HepG2 (cell line): ENCODE data around the gene MAGED4. TPM values are rescaled to one million over a fixed set of nuclear protein-coding genes. Genes with fewer than 3 reads are reported as not detected.
A peak's percentile ranks its signal among the peaks of the same experiment; 100 is the strongest.
"Not testable (repeated sequence)": the region's sequence is repeated elsewhere in the genome, so short reads cannot be mapped to it uniquely, and the experiment has no call there.

Source experiments
- ATAC-seq: fragments of 200-7000 bp; cut with Tn5 transposase; 3 replicates; pipeline ENCODE4 v1.9.1; 2020; ENCODE audit warnings: mild to moderate bottlenecking, moderate library complexity
- Bru-seq: library from RNA; stranded (reverse); fragments of 400-500 nt; gene quantifications from one replicate; lab custom pipeline; 2021; lab: Mats Ljungman, UMichigan
- BruChase-seq, 2 experiments: library from RNA; stranded (reverse); fragments of 400-500 nt; gene quantifications; one replicate each; lab custom pipeline; 2021; lab: Mats Ljungman, UMichigan
- BruUV-seq: library from RNA; stranded (reverse); fragments of 400-500 nt; replicated peaks from 2 replicates; lab custom pipeline; 2021; lab: Mats Ljungman, UMichigan
- CTCF ChIA-PET: fragments of 300-600 bp; formaldehyde crosslinking; extraction: SDS; loops from one replicate; lab custom pipeline; 2021; ENCODE audit warnings: low total read pairs, inconsistent platforms, low intra/inter-chr PET ratio; lab: Yijun Ruan, JAX
- POLR2A ChIA-PET: fragments of 350-600 bp; sonication (Branson Sonifier 250); formaldehyde crosslinking; loops from one replicate; lab custom pipeline; 2020; ENCODE audit warnings: antibody characterized with exemption, inconsistent platforms; lab: Yijun Ruan, JAX
- DNase-seq: peaks from one replicate; pipeline ENCODE4 v3.0.0-alpha.2; 2015; ENCODE audit warnings: low spot score
- FAIRE-seq: peaks from 3 replicates; lab custom pipeline; 2011; peaks lifted over from hg19 to GRCh38; lab: Jason Lieb, UNC
- H2AFZ ChIP-seq: one replicate; pipeline ENCODE4 v1.6.1; 2011; ENCODE audit warnings: low read length, inconsistent platforms
- H3K27ac ChIP-seq: fragments of 300-600 bp; 3 replicates; pipeline ENCODE4 v1.8.0; 2011; ENCODE audit warnings: mixed run types, mild to moderate bottlenecking, mixed read lengths, low read length, inconsistent platforms; ENCODE audit not compliant: insufficient read depth; ENCODE audit errors: extremely low read length
- H3K27me3 ChIP-seq, 2 experiments: fragments of 200-600 bp in 1 of 2; 2 replicates in 1 of 2; 3 replicates in 1 of 2; pipeline versions ENCODE4 v1.6.0 to v1.8.0; 2011; ENCODE audit warnings: low read length in 2 of 2, mild to moderate bottlenecking in 2 of 2, moderate library complexity in 2 of 2, inconsistent platforms in 1 of 2; ENCODE audit not compliant: insufficient read depth in 2 of 2, control insufficient read depth in 1 of 2
- H3K36me3 ChIP-seq, 2 experiments: fragments of 200-600 bp in 1 of 2; replicated peaks in 1 of 2; 2 replicates in 1 of 2; 3 replicates in 1 of 2; pipeline versions ENCODE4 v1.5.1 to v1.8.0; 2011; ENCODE audit warnings: low read length in 2 of 2, inconsistent platforms in 1 of 2; ENCODE audit not compliant: insufficient read depth in 2 of 2, control insufficient read depth in 1 of 2
- H3K4me1 ChIP-seq: 2 replicates; pipeline ENCODE4 v1.5.1; 2012; ENCODE audit warnings: low read length, inconsistent platforms; ENCODE audit not compliant: insufficient read depth
- H3K4me2 ChIP-seq: 2 replicates; pipeline ENCODE4 v1.6.0; 2011; ENCODE audit warnings: low read depth, low read length, inconsistent platforms
- H3K4me3 ChIP-seq, 3 experiments: fragments of 200-600 bp in 1 of 3; sonication (generic), shearing (Covaris generic) in 1 of 3; replicated peaks in 1 of 3; 2 replicates each; pipeline ENCODE4 v1.5.1; 2011 to 2016; ENCODE audit warnings: low read length in 3 of 3, inconsistent platforms in 2 of 3, low read depth in 2 of 3, mild to moderate bottlenecking in 2 of 3, control low read depth in 1 of 3, mixed read lengths in 1 of 3; ENCODE audit not compliant: insufficient read depth in 1 of 3
- H3K79me2 ChIP-seq: one replicate; pipeline ENCODE4 v1.6.1; 2011; ENCODE audit warnings: low read length, inconsistent platforms; ENCODE audit not compliant: insufficient read depth
- H3K9ac ChIP-seq: 2 replicates; pipeline ENCODE4 v1.6.0; 2011; ENCODE audit warnings: mild to moderate bottlenecking, low read depth, low read length, inconsistent platforms; ENCODE audit not compliant: insufficient read depth
- H3K9me3 ChIP-seq: 2 replicates; pipeline ENCODE4 v1.5.1; 2012; ENCODE audit warnings: mild to moderate bottlenecking, low read length
- H4K20me1 ChIP-seq: 2 replicates; pipeline ENCODE4 v1.6.0; 2011; ENCODE audit warnings: inconsistent platforms, mild to moderate bottlenecking, low read length, moderate library complexity; ENCODE audit not compliant: insufficient read depth
- WGBS: methylation state at CpG from one replicate; pipeline ENCODE4 v1.1.6; 2017; ENCODE audit warnings: low lambda C conversion rate; 5-methylcytosine and 5-hydroxymethylcytosine counted together
- in situ Hi-C: cut with HindIII; loops from 2 replicates; pipeline ENCODE4 v1.10.0; 2017; ENCODE audit warnings: low pct_unique_long_range_greater_than_20kb; ENCODE audit not compliant: extremely low pct_ligation_motif_present
- intact Hi-C: fragments of 100-400 bp; cut with micrococcal nuclease; formaldehyde crosslinking; loops from one replicate; pipeline ENCODE4 v1.10.0; 2022; ENCODE audit not compliant: unreplicated experiment
- long read RNA-seq, 2 experiments: library from RNA in 1 of 2; library from polyadenylated mRNA in 1 of 2; stranded (forward) in 1 of 2; unstranded in 1 of 2; transcript quantifications; one replicate each; pipeline ENCODE4 v2.0.0, GENCODE V29; 2019 to 2022
- polyA minus RNA-seq, 3 experiments: library from RNA; depleted of rRNA, polyadenylated mRNA; stranded (reverse); fragments of >200 nt; gene quantifications; 2 replicates each; pipeline ENCODE4 v1.2.3, GENCODE V29; 2011; ENCODE audit warnings: low replicate concordance in 1 of 3
- polyA plus RNA-seq, 8 experiments: library from polyadenylated mRNA; depleted of rRNA in 3 of 8; stranded (reverse) in 7 of 8; unstranded in 1 of 8; fragments of >200 nt; fragmentation: Illumina TruSeq in 4 of 8; extraction: Trizol in 4 of 8; gene quantifications; 2 replicates each; pipeline versions ENCODE4 v1.2.1 to v1.2.3, GENCODE V29; 2011 to 2016; ENCODE audit warnings: low read depth in 4 of 8, missing spikeins in 1 of 8, mixed read lengths in 1 of 8; ENCODE audit not compliant: insufficient read depth in 1 of 8
- total RNA-seq, 5 experiments: library from RNA; depleted of rRNA; stranded (reverse); fragments of >200 nt; fragmentation: Illumina TruSeq; extraction: Trizol; gene quantifications; 2 replicates each; pipeline ENCODE4 v1.2.3, GENCODE V29; 2016; ENCODE audit warnings: low read depth in 1 of 5

Gene MAGED4
- total RNA-seq (2016; rRNA removed; fragmentation: Illumina TruSeq; extraction: Trizol) (13.8 and 35.0 TPM in 2 replicates), polyA plus RNA-seq (2011; rRNA removed) (21.6 and 32.1 TPM in 2 replicates), polyA minus RNA-seq (2011; rRNA and poly(A)+ RNA removed; ENCODE audit: low replicate concordance) (8.1 TPM in 1 of 2 replicates, not detected in the other), Bru-seq, nascent RNA (not detected), BruChase-seq, experiment 1, labeled RNA remaining after a 6-hour chase (percentile 11 among the genes with signal in this experiment), BruChase-seq, experiment 2, labeled RNA remaining after a 2-hour chase (not detected)
- 6.1 and 6.6 TPM in 2 replicates for total RNA-seq (2016; cell fraction: cytosol; rRNA removed; fragmentation: Illumina TruSeq; extraction: Trizol; ENCODE audit: low read depth)
- total RNA-seq (2016; cell fraction: insoluble cytoplasmic fraction; rRNA removed; fragmentation: Illumina TruSeq; extraction: Trizol) = 12.5 and 39.1 TPM in 2 replicates
- total RNA-seq (2016; cell fraction: membrane; rRNA removed; fragmentation: Illumina TruSeq; extraction: Trizol) = 4.4 and 9.1 TPM in 2 replicates
- total RNA-seq (2016; cell fraction: nucleus; rRNA removed; fragmentation: Illumina TruSeq; extraction: Trizol) = 35.3 and 36.3 TPM in 2 replicates
- 21.5 and 24.7 TPM in 2 replicates for polyA plus RNA-seq (2011; cell fraction: cytosol; rRNA removed)
- polyA plus RNA-seq (2011; cell fraction: nucleus; rRNA removed) = 112 and 138 TPM in 2 replicates
- 13.5 and 23.7 TPM in 2 replicates for polyA plus RNA-seq (2012)
- polyA plus RNA-seq (2016; cell fraction: cytosol; fragmentation: Illumina TruSeq; extraction: Trizol; ENCODE audit: low read depth) = 2.0 and 3.5 TPM in 2 replicates
- polyA plus RNA-seq (2016; cell fraction: insoluble cytoplasmic fraction; fragmentation: Illumina TruSeq; extraction: Trizol; ENCODE audit: low read depth) = 15.6 and 19.7 TPM in 2 replicates
- polyA plus RNA-seq (2016; cell fraction: membrane; fragmentation: Illumina TruSeq; extraction: Trizol; ENCODE audit: low read depth) = 3.2 TPM in 2 replicates
- 171 and 175 TPM in 2 replicates for polyA plus RNA-seq (2016; cell fraction: nucleus; fragmentation: Illumina TruSeq; extraction: Trizol; ENCODE audit: insufficient read depth, low read depth)
- 24.8 and 31.2 TPM in 2 replicates for polyA minus RNA-seq (2011; cell fraction: cytosol; rRNA and poly(A)+ RNA removed)
- polyA minus RNA-seq (2011; cell fraction: nucleus; rRNA and poly(A)+ RNA removed) = 19.3 and 28.0 TPM in 2 replicates
- long read RNA-seq, experiment 1, transcript MAGED4-204 (13 exons, 2,578 nt) = major isoform, 17 of 61 reads
- long read RNA-seq, experiment 1, transcript MAGED4-210 (13 exons, 2,483 nt) = minor isoform, 14 of 61 reads
- long read RNA-seq, experiment 1, partial matches to known transcripts = 11 of 61 reads
- long read RNA-seq, experiment 1, other reads (novel, unspliced or antisense) = 19 of 61 reads
- long read RNA-seq, experiment 2, transcript MAGED4-204 (13 exons, 2,578 nt) = major isoform, 10 of 59 reads
- long read RNA-seq, experiment 2, partial matches to known transcripts = 34 of 59 reads
- long read RNA-seq, experiment 2, other reads (novel, unspliced or antisense) = 12 of 59 reads

GRCh38 chrX:52184440-52185077 is at the start of gene MAGED4:
Gene MAGED4 (plus strand): TSS chrX:52184888. CDS start chrX:52185923, 1,035 bp downstream.
- H3K36me3 ChIP-seq, H3K4me3 ChIP-seq, FAIRE-seq, BruUV-seq, H2AFZ ChIP-seq, CTCF ChIA-PET, H3K9ac ChIP-seq, H3K79me2 ChIP-seq, H4K20me1 ChIP-seq, DNase-seq, intact Hi-C loops, in situ Hi-C loops, H3K9me3 ChIP-seq, H3K4me1 ChIP-seq, H3K27ac ChIP-seq, H3K27me3 ChIP-seq, POLR2A ChIA-PET, H3K4me2 ChIP-seq: not testable (repeated sequence)
- no CpG with 5 or more reads among the region's 40 CpGs for WGBS
- peak; percentile 82 for ATAC-seq
